Measurements from ENCODE around the gene RNASE11.

- no peak for TF ChIP-seq CTCF (IDR thresholded peaks at IDR 0.05; ENCODE audit: insufficient read depth, low read length)
- TF ChIP-seq POLR2AphosphoS5 (IDR thresholded peaks at IDR 0.05; ENCODE audit: low read depth): no peak
- no peak for TF ChIP-seq REST (IDR thresholded peaks at IDR 0.05; ENCODE audit: insufficient replicate concordance, low read depth)
Observed at GRCh38 chr14:20546877-20547276, 40.9 kb downstream of the RNASE11 start.

All from HL-60 (cell line).